Measurements from ENCODE around the gene CPEB4. TPM values are rescaled to one million over a fixed set of nuclear protein-coding genes. Genes with fewer than 3 reads are reported as not detected.

Gene CPEB4
- total RNA-seq (2012; rRNA removed), result 22.6 and 24.2 TPM in 2 replicates
- polyA plus RNA-seq (2012; rRNA removed), result 7.8 and 8.5 TPM in 2 replicates
- polyA plus RNA-seq (2012; cell fraction: cytosol; rRNA removed), result 2.8 and 2.9 TPM in 2 replicates
- polyA plus RNA-seq (2012; cell fraction: nucleus; rRNA removed; ENCODE audit: low replicate concordance), result 3.1 and 21.7 TPM in 2 replicates
- percentile 88 among the genes with signal in this experiment for Bru-seq, nascent RNA
- percentile 66 among the genes with signal in this experiment for BruChase-seq, experiment 1, labeled RNA remaining after a 6-hour chase
- percentile 80 among the genes with signal in this experiment for BruChase-seq, experiment 2, labeled RNA remaining after a 2-hour chase
- long read RNA-seq, transcript CPEB4-208 (8 exons, 2,607 nt), result major isoform, 5 of 13 reads
- long read RNA-seq, partial matches to known transcripts, result 2 of 13 reads
- long read RNA-seq, other reads (novel, unspliced or antisense), result 6 of 13 reads

DNA sequence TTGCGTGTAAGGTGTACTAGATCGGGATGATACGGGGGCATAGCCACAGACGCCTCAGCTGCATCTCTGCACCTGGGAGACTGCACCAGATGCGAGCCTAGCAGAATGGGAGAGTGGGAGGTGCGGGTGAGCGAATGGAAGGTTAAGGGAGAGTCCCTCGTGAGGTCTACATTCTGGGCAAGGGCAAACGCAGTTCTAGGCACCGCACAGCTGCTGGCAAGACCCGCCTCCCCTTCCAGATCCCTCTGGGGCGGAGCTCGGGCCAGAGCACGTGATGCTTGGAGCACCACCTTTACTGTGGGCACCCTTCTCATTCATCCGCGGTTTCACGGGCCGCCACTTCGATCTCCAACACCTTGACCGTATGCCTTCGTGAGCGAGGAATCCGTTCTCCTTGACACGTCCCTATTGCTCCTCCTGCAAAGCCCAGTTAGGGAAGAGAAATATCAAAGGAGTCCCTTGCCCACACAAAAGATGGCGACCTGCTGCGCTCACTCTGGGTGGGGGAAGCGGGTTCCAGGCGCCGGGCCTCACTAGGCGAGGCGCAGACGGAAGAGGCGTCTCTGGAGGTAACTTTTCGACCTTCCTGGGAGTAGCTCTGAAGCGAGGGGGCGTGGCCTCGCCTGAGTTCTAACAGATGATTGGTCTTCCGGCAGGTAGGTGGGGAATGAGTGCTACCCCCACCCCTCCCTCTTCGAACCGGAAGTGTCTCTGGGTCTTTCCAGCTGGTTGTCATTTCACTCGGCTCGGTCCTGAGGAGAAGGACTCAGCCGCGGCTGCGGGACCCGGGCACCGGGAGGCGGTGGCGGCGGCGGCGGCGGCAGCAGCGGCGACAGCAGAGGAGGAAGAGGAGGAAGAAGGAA lies at the start of gene CPEB4:
TSS of gene CPEB4 (plus strand) at position 740 of the 863 bp plus-strand sequence. CDS start 1,385 bp downstream, outside the sequence.
- Histone ChIP-seq H3K18ac (ENCODE audit: low read depth, low read length) (peak within 1 kb of the TSS; percentile 99), H3K36me3 (ENCODE audit: control insufficient read depth, insufficient read depth, low read length) (no peaks in the 10 kb centered on the region), H3K4me2 (ENCODE audit: low read depth, low read length) (peak within 1 kb of the TSS; percentile 93), H3K9ac (ENCODE audit: low read depth, low read length) (peak within 1 kb of the TSS; percentile 96), H4K8ac (ENCODE audit: low read depth in 2 of 2, low read length in 2 of 2) (peak within 1 kb of the TSS; percentile 94 to 100), H2BK20ac (ENCODE audit: low read depth, low read length) (peak within 1 kb of the TSS; percentile 99), H3K23ac (ENCODE audit: low read depth, low read length) (peak within 1 kb of the TSS; percentile 100), H2BK120ac (ENCODE audit: low read depth, low read length) (peak within 1 kb of the TSS; percentile 100), H4K5ac (ENCODE audit: low read depth, low read length) (peak within 1 kb of the TSS; percentile 99), H2AK9ac (replicated peaks; ENCODE audit: low read depth, low read length, poor library complexity) (peak within 1 kb of the TSS; percentile 97), H3K4me1 (ENCODE audit: control insufficient read depth, insufficient read depth, low read length) (no peaks in the 10 kb centered on the region; the same call in 1 of the 2 replicates), H4K91ac (ENCODE audit: insufficient read depth, low read depth, low read length) (peak within 1 kb of the TSS; percentile 100), H3K4ac (ENCODE audit: low read depth, low read length) (peak within 1 kb of the TSS; percentile 100), H3K14ac (replicated peaks; ENCODE audit: low read depth, low read length) (peak within 1 kb of the TSS; percentile 100), H2AFZ (replicated peaks; ENCODE audit: low read length, poor library complexity) (peak within 1 kb of the TSS; percentile 99), H3K79me1 (ENCODE audit: low read depth in 1 of 2, low read length in 2 of 2) (peaks cover 7 to 17% of the 10 kb centered on the region in 2 experiments; a peak in 3 of 4 replicates), H3K4me3 (ENCODE audit: insufficient read depth, low read depth, low read length) (peak within 1 kb of the TSS; percentile 59), H2AK5ac (ENCODE audit: low read depth, low read length) (peak within 1 kb of the TSS; percentile 91; the same call in 1 of the 2 replicates), H3K9me1 (ENCODE audit: insufficient read depth, low read length) (no peaks in the 10 kb centered on the region; the same call in 1 of the 2 replicates), H3K56ac (ENCODE audit: extremely low read depth, insufficient read depth, low read length) (peak within 1 kb of the TSS; percentile 100), H3K9me3 (ENCODE audit: control insufficient read depth, insufficient read depth, low read length) (no peaks in the 10 kb centered on the region), H2BK15ac (ENCODE audit: low read depth, low read length) (peak within 1 kb of the TSS; percentile 100), H3K27ac (ENCODE audit: insufficient read depth, low read length) (peak within 1 kb of the TSS; percentile 96), H2BK5ac (ENCODE audit: low read depth, low read length, poor library complexity, severe bottlenecking) (peak within 1 kb of the TSS; percentile 97), H3K27me3 (ENCODE audit: control insufficient read depth, insufficient read depth, low read length) (no peaks in the 10 kb centered on the region), H4K20me1 (ENCODE audit: insufficient read depth, low read length) (0 out of 2 replicates have a peak, but pooled peaks cover 7% of the 10 kb centered on the region)
- ChIA-PET POLR2A (ENCODE audit: unreplicated experiment) (interaction anchor here (0.6 to 0.9 kb wide), 2 partner anchors 49 to 272 kb away, joined by 3 read pairs; partner anchors contain the start of gene BOD1), CTCF (interaction anchor here (1.0 kb wide), 1 partner anchor 37 kb away, joined by 3 read pairs; no protein-coding TSS in a partner anchor)
- in situ Hi-C loops (cut with MboI; ENCODE audit: low sequenced_read_pairs) (no loop called here), intact Hi-C loops (cut with micrococcal nuclease) (loop anchor here (1.0 to 5.0 kb wide), 4 partner anchors 85 to 269 kb away; no protein-coding TSS in a partner anchor), dilution Hi-C loops (cut with HindIII; ENCODE audit: low sequenced_read_pairs, unreplicated experiment) (no loop called here)
- DNase-seq, result peak; percentile 99
- 90% methylated on average over 2 of the region's 55 CpGs; no CpG with 5 or more reads in 1 of the 2 experiments for WGBS, 2 experiments (ENCODE audit: extremely low coverage in 2 of 2, insufficient read length in 1 of 2)
- no TSS peak for BruUV-seq (replicated peaks)
- ATAC-seq (ENCODE audit: low read depth), result peak; percentile 97
- TF ChIP-seq, protein P1, sequence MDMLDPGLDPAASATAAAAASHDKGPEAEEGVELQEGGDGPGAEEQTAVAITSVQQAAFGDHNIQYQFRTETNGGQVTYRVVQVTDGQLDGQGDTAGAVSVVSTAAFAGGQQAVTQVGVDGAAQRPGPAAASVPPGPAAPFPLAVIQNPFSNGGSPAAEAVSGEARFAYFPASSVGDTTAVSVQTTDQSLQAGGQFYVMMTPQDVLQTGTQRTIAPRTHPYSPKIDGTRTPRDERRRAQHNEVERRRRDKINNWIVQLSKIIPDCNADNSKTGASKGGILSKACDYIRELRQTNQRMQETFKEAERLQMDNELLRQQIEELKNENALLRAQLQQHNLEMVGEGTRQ (IDR thresholded peaks at IDR 0.05; ENCODE audit: low read depth, low read length), result peak; percentile 94
- TF ChIP-seq NFE2L2 (IDR thresholded peaks at IDR 0.05; ENCODE audit: low read depth, low read length) (no peak), ELK1 (IDR thresholded peaks at IDR 0.05; ENCODE audit: borderline replicate concordance, low read depth, low read length) (0 out of 2 replicates have a peak, but pooled peaks have one; percentile 24), CHD1 (IDR thresholded peaks at IDR 0.05; ENCODE audit: low read depth, low read length) (no peak; the same call in 1 of the 2 replicates), POLR2A (IDR thresholded peaks at IDR 0.05; ENCODE audit: low read depth, low read length) (peak; percentile 98), MXI1 (IDR thresholded peaks at IDR 0.05; ENCODE audit: borderline replicate concordance, low read depth, low read length) (peak; percentile 35; the same call in 1 of the 2 replicates), FOS (IDR thresholded peaks at IDR 0.05; ENCODE audit: low read depth, low read length) (no peak), MAZ (IDR thresholded peaks at IDR 0.05; ENCODE audit: borderline replicate concordance, low read depth, low read length) (peak; percentile 98), SMC3 (IDR thresholded peaks at IDR 0.05; ENCODE audit: low read depth, low read length) (no peak)
- TF ChIP-seq, protein P2, sequence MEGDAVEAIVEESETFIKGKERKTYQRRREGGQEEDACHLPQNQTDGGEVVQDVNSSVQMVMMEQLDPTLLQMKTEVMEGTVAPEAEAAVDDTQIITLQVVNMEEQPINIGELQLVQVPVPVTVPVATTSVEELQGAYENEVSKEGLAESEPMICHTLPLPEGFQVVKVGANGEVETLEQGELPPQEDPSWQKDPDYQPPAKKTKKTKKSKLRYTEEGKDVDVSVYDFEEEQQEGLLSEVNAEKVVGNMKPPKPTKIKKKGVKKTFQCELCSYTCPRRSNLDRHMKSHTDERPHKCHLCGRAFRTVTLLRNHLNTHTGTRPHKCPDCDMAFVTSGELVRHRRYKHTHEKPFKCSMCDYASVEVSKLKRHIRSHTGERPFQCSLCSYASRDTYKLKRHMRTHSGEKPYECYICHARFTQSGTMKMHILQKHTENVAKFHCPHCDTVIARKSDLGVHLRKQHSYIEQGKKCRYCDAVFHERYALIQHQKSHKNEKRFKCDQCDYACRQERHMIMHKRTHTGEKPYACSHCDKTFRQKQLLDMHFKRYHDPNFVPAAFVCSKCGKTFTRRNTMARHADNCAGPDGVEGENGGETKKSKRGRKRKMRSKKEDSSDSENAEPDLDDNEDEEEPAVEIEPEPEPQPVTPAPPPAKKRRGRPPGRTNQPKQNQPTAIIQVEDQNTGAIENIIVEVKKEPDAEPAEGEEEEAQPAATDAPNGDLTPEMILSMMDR (conservative IDR thresholded peaks at IDR 0.05; ENCODE audit: low read depth, low read length), result no peak

Data from IMR-90 (cell line).